GM18517 (cell line): Measurements from ENCODE around the gene GNAS.

ENCODE experiments used
- ATAC-seq: cut with Tn5 transposase; IDR thresholded peaks from one replicate; pipeline ENCODE4 v1.9.1; 2021; ENCODE audit warnings: mild to moderate bottlenecking, moderate library complexity; ENCODE audit not compliant: unreplicated experiment

GNAS gene

DNA sequence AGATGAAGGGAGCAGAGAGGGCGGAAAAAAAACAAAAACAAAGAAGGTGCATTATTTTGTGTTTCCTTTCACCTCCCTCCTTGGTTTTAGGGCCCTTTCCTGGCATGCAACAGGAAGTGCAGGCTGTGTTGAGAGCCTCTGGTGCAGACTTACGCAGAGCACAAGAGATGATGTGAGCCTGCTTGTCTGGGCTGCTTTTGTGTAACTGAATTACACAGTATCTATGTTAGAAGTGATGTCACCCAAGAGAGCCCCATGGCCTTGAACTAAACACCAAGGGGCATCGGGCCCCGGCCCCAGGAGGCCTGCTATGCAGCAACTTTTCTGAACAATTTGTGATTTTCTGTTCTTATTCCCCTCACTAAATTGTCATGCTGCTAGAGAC, 25.5 kb downstream of the GNAS start:
- no peak for ATAC-seq

- ATAC-seq, result no peak
These were observed 25.9 kb downstream of the GNAS start for GRCh38 chr20:58878399-58878798.

- no peak for ATAC-seq
These were observed 27.9 kb downstream of the GNAS start for GRCh38 chr20:58880441-58880840.

GRCh38 chr20:58880994-58881752, 28.7 kb downstream of the GNAS start:
- ATAC-seq, result no peak

- ATAC-seq, result no peak
These were observed 30.2 kb downstream of the GNAS start for GRCh38 chr20:58882704-58883089.

- no peak for ATAC-seq
These were observed 30.8 kb downstream of the GNAS start for GRCh38 chr20:58883241-58883691.

DNA sequence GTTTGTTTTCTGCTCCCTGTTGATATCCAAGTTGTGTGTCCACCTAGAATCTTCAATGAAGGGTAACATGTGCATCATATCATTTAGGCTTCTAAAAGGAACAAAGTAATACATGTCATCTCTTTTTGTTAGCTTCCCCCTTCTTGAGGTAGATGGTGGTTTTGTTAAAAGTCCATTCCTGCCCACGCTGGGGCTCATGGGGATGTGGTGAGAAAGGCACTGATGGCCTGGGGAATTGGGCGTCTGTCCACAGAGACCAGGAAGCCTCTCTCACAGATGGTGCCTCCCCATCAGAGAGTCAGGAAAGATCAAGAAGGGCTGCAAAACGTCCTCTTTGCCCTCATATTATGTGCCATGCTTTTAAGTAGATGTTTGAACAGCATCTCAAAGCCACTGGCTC, 32.5 kb downstream of the GNAS start:
- no peak for ATAC-seq

DNA sequence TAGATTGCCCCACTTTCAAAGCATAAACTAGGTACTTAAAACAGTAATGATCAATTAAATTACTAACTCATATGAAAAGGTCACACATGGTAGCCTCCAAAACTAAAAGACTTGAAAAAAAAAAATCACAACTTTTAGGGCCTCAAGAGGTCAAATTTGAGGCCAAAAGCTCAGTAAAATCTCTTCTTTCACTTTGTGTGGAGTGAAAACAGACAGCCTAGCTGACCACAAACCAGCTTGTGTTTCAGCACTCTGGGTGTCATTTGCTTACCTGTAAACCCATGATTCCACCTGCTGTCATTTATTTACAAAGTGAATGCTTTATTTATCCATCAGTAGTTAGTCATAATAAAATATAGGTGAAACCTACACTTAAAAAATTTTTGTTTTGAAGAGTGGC, 34.0 kb downstream of the GNAS start:
- ATAC-seq, result peak; percentile 38

DNA sequence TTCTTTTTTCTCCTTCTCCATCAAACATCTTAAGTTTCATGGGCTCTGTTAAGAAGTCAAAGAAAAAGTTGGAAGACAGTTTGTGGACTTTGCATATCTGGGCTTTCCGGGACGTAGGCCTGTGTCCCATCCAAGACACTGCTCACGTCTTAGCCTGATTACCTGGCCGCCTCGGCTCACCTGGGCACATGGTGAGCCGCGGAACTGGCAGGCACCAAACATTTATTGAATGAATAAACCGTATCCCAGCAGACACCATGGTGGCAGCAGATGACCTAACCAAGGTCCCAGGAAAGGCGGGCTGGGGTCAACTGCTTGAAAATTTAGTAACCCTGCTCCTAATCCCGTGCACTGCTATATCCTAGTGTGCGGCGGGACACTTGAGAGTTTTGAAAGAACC, 35.6 kb downstream of the GNAS start:
- ATAC-seq, result no peak

- ATAC-seq, result peak; percentile 43
These were observed 36.2 kb downstream of the GNAS start for GRCh38 chr20:58888521-58889333.

DNA sequence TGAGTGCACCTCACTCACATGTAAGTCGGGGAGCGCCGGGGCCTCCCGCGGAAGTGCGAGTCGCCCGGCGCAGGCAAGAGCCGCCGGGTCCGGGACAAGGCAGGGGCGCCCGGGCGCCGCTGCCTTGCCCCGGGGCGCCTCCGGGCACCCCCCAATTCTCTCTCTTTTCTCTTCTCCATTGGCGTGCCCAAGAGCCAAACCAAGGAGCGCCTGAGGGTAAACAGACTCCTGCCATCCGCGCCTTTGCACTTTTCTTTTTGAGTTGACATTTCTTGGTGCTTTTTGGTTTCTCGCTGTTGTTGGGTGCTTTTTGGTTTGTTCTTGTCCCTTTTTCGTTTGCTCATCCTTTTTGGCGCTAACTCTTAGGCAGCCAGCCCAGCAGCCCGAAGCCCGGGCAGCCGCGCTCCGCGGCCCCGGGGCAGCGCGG, 36.8 kb downstream of the GNAS start:
- ATAC-seq, result no peak

DNA sequence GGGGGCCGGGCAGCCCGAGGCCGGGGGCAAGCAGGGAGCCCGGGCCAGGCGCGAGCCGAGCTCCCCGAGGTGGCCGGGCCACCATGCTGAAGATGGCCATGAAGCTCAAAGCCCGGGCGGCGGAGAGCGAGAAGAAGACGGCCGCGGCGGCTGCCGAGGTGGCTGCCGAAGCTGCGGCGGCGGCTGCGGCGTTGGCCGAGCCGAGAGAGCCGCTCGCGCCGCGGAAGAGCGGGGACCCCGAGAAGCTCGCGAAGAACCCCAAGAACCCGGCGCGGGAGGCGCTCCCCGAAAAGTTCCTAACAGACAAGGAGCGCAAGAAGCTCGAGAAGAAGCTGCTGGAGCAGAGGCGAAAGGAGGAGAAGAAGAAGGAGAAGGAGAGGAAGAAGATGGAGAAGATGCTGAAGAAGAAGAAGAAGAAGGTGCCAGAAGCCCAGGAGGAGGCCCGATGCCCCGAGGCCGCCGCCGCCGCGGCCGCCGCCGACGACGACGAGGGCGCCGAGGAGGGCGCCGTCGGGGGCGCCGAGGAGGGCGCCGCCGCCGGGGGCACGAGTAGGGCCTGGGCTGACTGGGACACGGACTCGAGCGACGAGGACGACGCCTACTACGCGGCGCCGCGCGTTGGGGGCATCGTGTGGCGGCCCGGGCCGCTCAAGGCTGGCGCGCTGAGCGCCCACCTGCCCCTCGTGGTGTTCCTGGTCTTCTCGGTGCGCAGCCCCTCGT, 37.4 kb downstream of the GNAS start:
- no peak for ATAC-seq

DNA sequence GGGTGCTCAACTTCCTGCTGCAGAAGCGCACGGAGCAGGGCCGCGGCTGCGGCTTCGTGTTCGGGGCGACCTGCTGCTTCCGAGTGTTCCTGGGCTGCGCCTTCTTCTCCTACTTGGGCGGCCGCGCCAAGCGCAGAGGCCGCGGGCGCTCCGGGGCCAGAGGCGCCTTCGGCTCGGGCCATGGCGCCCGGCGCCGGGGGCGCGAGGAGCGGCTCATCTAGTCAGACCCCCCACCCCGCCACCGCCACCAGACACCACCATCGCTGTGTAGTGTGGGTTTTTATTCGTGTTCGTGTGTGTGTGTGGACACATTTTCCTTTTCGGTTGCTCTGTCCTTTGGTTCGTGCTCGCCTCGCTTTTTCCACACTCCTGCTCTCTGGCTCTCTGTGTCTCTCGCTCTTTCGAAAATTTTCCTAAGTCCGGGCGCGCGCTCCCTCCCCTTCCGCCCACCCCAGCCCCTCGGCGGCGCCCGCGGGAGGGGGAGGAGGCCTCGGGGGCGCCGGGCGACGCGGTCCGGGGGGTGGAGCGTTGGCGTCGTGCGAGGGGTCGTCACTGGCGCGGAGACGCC, 38.1 kb downstream of the GNAS start:
- ATAC-seq, result no peak

GRCh38 chr20:58891086-58891717, 38.7 kb downstream of the GNAS start:
- no peak for ATAC-seq

- no peak for ATAC-seq
These were observed 39.2 kb downstream of the GNAS start for GRCh38 chr20:58891718-58892140.

GRCh38 chr20:58892141-58892931, 39.8 kb downstream of the GNAS start:
- ATAC-seq, result no peak

DNA sequence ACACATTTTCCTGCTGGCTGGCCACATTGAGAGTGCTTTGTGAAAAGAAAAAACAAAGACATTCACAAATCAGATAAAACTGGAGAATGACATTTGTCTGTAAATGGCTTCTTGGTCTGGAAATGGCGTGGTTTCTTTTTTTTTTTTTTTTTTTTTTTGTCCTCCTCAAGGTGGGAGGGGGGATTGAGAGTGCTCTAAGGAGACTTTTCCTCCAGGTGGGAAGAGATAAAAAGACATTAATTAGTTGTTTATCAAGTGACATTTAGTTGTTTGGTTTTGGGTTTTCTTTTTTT, 40.4 kb downstream of the GNAS start:
- no peak for ATAC-seq

- no peak for ATAC-seq
These were observed 41.0 kb downstream of the GNAS start for GRCh38 chr20:58893355-58894120.

- ATAC-seq, result no peak
These were observed 42.3 kb downstream of the GNAS start for GRCh38 chr20:58894652-58895447.
